ENCODE data around the gene DNAJB5.

DNAJB5 gene

GRCh38 chr9:35029852-35030251 lies 40.3 kb downstream of the DNAJB5 start:
- H3K4me3 ChIP-seq (ENCODE audit: low read depth, low read length): no peak overlapping the region

GRCh38 chr9:35033101-35033500 lies 43.6 kb downstream of the DNAJB5 start:
- no peak overlapping the region for H3K4me3 ChIP-seq (ENCODE audit: low read depth, low read length)
- DNase-seq (ENCODE audit: low read depth): no peak
- TF ChIP-seq MYC (IDR thresholded peaks at IDR 0.05; ENCODE audit: low read depth, low read length) (no peak), CTCF (IDR thresholded peaks at IDR 0.05; ENCODE audit: low read depth, low read length) (no peak), POLR2A (IDR thresholded peaks at IDR 0.05; ENCODE audit: extremely low read depth, insufficient read length) (no peak), MAX (IDR thresholded peaks at IDR 0.05; ENCODE audit: low read depth, low read length) (no peak)

More at GRCh38 chr9:35029852-35030251, 40.3 kb downstream of the DNAJB5 start:
- DNase-seq (ENCODE audit: low read depth): peak; percentile 31
- TF ChIP-seq MYC (IDR thresholded peaks at IDR 0.05; ENCODE audit: low read depth, low read length) (0 out of 2 replicates have a peak, but pooled peaks have one; percentile 29), CTCF (IDR thresholded peaks at IDR 0.05; ENCODE audit: low read depth, low read length) (no peak), MAX (IDR thresholded peaks at IDR 0.05; ENCODE audit: low read depth, low read length) (peak; percentile 56), POLR2A (IDR thresholded peaks at IDR 0.05; ENCODE audit: extremely low read depth, insufficient read length) (no peak)

- DNase-seq (ENCODE audit: low read depth): no peak
Observed at GRCh38 chr9:35035851-35036701, 46.5 kb downstream of the DNAJB5 start.

GRCh38 chr9:35042081-35042604 lies 52.6 kb downstream of the DNAJB5 start:
- no peak overlapping the region for H3K4me3 ChIP-seq (ENCODE audit: low read depth, low read length)
- DNase-seq (ENCODE audit: low read depth): peak; percentile 87

More at GRCh38 chr9:35035851-35036701, 46.5 kb downstream of the DNAJB5 start:
- H3K4me3 ChIP-seq (ENCODE audit: low read depth, low read length): no peak overlapping the region
- TF ChIP-seq MAX (IDR thresholded peaks at IDR 0.05; ENCODE audit: low read depth, low read length) (no peak), POLR2A (IDR thresholded peaks at IDR 0.05; ENCODE audit: extremely low read depth, insufficient read length) (no peak), MYC (IDR thresholded peaks at IDR 0.05; ENCODE audit: low read depth, low read length) (no peak), CTCF (IDR thresholded peaks at IDR 0.05; ENCODE audit: low read depth, low read length) (no peak)

More at GRCh38 chr9:35042081-35042604, 52.6 kb downstream of the DNAJB5 start:
- peak; percentile 61 for TF ChIP-seq MYC (IDR thresholded peaks at IDR 0.05; ENCODE audit: low read depth, low read length)
- no peak for TF ChIP-seq CTCF (IDR thresholded peaks at IDR 0.05; ENCODE audit: low read depth, low read length)
- TF ChIP-seq MAX (IDR thresholded peaks at IDR 0.05; ENCODE audit: low read depth, low read length): 0 out of 2 replicates have a peak, but pooled peaks have one; percentile 10
- TF ChIP-seq POLR2A (IDR thresholded peaks at IDR 0.05; ENCODE audit: extremely low read depth, insufficient read length): no peak

Data from NB4 (cell line).